GM21367 (cell line): Measurements from ENCODE around the gene AGBL5.
"Not testable (repeated sequence)": the region's sequence is repeated elsewhere in the genome, so short reads cannot be mapped to it uniquely, and the experiment has no call there.

Source experiments
- ATAC-seq: cut with Tn5 transposase; IDR thresholded peaks from one replicate; pipeline ENCODE4 v1.9.1; 2021; ENCODE audit not compliant: unreplicated experiment

Gene AGBL5

GRCh38 chr2:27115519-27115918 is 64.1 kb downstream of the AGBL5 start:
- no peak for ATAC-seq

- ATAC-seq, result no peak
Observed at GRCh38 chr2:27117995-27118524, 66.6 kb downstream of the AGBL5 start.

DNA sequence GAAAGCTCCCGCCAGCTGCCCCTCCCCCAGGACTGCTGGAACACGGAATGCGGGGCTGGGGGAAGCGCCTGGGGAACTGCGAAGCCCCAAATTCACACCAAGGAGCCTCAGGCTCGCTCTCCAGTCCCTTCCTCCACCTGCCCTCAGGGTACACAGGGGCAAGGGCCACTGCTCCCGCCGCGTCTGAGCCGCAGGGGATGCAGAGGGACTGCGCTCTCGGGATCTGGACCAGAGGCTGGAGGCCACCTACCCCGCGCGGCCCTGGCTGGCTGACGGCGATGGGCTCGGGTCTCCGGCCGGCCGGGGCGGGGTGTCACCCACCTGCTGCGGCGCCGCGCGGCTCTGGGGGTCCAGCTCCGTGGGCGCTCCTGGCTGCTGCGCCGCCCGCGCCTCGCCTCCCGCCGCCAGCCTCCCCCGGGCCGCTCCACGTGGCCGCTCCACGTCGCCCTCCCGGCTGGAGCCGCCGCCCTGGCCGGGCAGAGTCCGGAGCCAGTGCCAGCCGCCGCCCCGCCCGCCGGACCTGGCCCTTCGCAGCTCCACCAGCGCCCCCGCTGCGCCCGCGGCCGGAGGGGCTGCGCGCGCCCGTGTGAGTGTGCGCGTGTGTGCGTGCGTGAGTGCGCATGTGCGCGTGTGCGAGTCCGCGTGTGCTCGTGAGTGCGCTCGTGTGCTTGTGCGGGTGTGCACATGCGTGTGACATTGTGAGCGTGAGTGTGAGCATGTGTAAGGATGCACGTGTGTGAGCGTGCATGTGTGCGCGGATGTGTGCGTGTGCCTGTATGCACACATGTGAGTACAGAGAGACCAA is 67.3 kb downstream of the AGBL5 start, which contains the start of gene CGREF1:
Gene CGREF1, minus strand, starts transcription at position 604 of the 805 bp plus-strand sequence. CDS start 14,762 bp downstream, outside the sequence.
- no peak for ATAC-seq

DNA sequence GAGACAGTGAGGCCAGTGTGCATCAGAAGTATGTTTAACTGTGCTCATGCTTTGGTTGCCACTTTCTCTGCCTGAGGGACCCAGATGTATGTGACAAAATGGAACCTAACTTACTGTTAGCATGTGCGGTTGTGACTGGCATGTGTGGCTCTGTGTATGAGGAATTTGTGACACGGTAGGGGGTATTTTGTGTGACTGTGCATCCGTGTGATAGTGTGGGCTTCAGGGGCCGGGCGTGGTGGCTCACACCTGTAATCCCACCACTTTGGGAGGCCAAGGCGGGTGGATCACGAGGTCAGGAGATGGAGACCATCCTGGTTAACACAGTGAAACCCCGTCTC is 67.8 kb downstream of the AGBL5 start:
- ATAC-seq, result not testable (repeated sequence)
